Medulla oblongata (tissue), 1 donor: ENCODE measurements around the gene DYNC1LI1.
"Not testable (repeated sequence)": the region's sequence is repeated elsewhere in the genome, so short reads cannot be mapped to it uniquely, and the experiment has no call there.

Experiments used
- DNase-seq: peaks from one replicate; pipeline ENCODE4 v3.0.0-alpha.2; 2015; ENCODE audit errors: extremely low spot score

The DYNC1LI1 gene

GRCh38 chr3:32532434-32532833, 38.2 kb downstream of the DYNC1LI1 start:
- DNase-seq: no peak

DNA sequence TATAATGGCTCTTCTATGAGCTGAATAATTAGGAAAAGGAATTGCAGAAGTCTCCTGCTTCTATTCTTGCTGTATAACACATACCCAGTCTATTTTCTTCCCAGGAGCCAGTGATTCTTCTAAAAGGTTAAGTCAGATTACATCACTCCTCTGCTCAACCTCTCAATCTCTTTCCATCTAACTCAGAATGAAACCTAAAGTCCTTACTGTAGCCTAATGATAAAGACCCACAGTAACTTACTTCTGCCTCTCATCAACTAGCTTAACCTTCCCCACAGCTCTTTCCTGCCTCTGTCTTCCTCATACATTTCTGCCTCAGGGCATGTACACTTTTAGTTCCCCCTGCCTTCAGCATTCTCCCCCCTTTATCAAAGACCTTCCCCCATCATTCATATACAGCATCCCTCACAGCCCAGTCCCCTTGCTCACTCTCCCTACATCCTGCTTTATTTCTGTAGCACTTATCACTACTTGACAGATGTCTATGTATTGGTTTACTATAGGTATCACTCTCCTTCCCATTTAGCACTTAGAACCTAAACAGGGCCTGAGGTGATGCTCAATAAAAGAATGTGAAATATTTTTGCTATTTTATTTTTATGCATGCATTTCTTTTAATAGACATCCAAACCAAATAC, 39.5 kb downstream of the DYNC1LI1 start:
- peak; percentile 37 for DNase-seq

DNA sequence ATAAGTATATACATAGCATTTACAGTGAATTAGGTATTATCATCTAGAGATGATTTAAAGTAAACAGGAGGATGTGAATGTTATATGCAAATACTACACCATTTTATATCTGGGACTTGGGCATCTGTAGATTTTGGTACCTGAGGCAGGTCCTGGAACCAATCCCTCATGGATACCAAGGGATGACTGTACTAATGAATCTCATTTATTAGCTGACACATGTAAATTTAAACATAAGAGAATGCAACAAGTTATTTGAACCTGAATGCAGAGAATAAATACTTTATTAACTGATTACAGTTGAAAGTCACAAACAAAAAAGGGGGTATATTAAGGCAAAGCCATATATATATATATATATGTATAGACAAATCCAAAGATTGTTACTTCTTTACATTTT, 44.9 kb downstream of the DYNC1LI1 start:
- DNase-seq: no peak

DNA sequence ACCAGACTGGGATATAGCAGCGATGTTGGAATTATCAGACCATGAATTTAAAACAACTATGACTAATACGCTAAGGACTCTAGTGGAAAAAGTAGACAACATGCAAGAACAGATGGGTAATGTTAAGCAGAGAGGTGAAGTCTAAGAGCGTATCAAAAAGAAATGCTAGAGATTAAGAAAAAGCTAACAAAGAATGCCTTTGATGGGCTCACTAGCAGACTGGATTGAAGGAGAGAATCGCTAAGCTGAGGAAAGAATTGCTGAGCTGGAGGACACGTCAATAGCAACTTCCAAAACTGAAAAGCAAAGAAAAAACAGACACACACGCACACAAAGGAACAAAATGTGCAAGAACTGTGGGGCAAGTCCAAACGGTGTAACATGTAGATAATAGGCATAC, 48.0 kb downstream of the DYNC1LI1 start:
- DNase-seq: no peak

DNA sequence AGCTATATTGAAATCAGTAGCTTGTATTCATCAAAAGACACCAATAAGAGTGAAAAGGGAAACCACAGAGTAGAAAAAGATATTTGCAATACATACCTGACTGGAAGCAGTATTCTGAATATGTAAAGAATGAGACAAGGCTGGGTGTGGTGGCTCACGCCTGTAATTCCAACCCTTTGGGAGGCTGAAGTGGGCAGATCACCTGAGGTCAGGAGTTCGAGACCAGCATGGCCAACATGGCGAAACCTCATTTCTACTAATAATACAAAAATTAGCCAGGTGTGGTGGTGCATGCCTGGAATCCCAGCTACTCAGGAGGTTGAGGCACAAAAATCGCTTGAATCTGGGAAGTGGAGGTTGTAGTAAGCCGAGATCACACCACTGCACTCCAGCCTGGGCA, 51.7 kb downstream of the DYNC1LI1 start:
- DNase-seq: not testable (repeated sequence)

- DNase-seq: not testable (repeated sequence)
These were observed 53.9 kb downstream of the DYNC1LI1 start for GRCh38 chr3:32516751-32517150.

- no peak for DNase-seq
These were observed 59.7 kb downstream of the DYNC1LI1 start for GRCh38 chr3:32511005-32511404.

DNA sequence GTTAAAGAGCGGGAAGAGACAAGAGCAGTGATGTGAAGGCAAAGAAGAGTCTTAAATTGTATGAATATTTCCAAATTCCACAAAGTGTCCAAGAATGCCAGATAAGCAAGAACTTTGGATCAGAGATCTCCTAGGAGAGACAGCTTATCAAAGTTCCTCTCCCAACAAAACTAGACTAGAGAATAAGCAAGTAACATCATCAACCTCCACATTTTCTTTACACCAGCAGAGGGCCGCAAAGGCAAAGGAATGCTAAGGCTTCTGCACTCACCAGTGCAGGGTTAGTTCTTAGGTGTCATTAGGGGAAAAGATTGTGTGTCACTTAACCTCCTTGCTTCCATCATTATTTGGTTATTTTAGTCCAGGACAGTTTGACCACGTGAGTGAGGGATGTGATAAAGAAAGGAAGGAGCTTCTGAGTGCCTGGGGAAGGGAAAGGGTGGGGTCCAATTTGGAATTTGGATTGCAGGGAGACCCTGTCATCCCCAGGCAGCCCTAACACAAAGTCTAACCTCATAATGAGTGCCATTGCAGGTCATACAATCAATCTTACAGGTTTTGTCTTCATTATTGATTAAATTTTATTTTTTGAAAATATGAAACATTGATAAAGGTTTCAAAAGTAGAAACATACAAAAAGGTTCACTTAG, 60.5 kb downstream of the DYNC1LI1 start:
- peak; percentile 94 for DNase-seq

DNA sequence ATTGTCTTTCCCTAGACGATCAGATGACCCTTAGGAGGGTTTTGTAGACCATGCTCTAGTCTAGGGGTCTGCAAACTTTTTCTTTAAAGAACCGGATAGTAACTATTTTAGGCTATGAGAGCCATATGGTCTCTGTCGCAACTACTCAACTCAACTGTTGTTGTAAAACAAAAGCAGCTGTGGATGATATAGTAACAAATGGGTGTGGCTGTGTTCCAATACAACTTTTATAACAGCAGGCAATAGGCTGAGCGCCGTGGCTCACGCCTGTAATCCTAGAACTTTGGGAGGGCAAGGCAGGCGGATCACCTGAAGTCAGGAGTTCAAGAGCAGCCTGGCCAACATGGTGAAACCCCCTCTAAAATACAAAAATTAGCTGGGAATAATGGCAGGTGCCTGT, 61.9 kb downstream of the DYNC1LI1 start:
- DNase-seq: no peak

DNA sequence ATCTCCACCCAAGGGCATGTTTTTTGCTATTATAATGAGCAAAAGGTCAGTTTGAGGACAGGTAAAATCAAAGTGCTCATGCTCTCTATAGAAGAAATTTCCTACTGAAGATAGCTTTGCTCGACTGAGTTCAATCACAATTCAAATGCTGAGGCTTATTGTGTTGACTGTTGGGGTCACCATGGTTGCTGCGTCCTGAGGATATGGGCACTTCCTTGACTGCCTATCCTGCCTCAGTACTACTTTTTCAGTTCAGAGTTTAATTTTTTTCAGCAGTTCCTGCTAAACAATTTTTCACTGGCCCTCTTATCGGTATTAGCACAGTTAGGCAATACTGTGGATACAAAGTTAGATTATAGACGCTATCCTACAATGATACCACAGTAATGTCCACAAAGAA, 64.2 kb downstream of the DYNC1LI1 start:
- DNase-seq: no peak

- DNase-seq: no peak
These were observed 67.7 kb downstream of the DYNC1LI1 start for GRCh38 chr3:32502946-32503286.

DNA sequence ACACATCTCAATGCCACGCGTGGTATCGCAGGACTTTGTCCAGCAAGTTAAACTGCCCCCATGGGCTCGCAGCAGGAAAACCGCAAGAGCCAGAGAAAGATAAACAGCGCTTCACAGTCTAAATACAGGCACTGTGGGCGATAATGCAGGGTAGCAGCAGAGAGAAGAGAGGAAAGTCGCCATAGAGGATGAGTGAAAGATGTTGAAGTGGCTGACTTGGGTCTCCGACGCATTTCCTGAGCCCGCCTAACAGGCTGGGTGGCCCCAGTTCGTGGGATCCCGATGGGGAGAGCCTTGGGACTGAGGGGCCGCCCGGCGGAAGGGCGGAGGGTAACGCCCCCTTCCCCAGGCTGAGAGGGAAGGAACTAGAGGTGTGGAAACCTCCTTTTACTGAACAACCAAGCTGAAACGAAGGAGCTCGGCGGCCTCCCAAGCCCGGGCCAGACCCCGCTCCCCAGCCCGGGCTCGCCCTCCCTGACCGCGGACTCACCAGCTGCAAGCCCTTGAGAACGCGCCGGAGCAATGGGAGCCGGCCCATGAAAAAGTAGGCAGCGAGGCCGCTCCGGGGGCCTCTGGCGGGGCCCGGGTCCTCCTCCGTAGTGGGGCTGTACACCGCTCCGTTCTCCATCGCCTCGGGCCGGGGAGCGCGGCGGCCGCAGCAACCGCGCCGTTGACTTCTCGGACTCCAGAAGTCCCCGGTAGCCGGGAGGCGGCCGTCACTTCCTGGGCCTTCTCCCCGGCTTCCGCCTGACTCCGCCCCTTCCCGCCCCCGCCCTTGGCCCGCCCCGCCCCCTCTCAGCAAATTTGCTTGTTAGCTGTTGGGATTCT, 68.3 kb downstream of the DYNC1LI1 start, which contains the start of gene CMTM6:
CMTM6 (minus strand) TSS at position 735 of the 828 bp plus-strand sequence; CDS start at position 628, 107 bp downstream.
- DNase-seq: peak; percentile 88

DNA sequence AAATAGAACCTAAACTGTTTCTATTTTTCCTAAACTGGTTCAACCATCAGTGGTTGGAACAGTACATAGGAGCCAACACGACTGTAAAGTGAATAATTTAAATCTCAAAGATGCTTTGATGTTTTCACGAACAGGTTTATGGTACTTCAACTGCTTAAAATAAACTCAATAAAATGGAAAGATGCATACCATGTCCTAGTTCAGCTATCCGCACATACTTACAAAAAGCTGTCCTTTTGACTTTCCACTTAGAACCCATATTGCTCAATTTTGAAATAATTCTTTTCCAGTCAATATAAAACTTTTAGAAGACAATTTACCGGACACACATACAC, 68.9 kb downstream of the DYNC1LI1 start:
- DNase-seq: peak; percentile 16

DNA sequence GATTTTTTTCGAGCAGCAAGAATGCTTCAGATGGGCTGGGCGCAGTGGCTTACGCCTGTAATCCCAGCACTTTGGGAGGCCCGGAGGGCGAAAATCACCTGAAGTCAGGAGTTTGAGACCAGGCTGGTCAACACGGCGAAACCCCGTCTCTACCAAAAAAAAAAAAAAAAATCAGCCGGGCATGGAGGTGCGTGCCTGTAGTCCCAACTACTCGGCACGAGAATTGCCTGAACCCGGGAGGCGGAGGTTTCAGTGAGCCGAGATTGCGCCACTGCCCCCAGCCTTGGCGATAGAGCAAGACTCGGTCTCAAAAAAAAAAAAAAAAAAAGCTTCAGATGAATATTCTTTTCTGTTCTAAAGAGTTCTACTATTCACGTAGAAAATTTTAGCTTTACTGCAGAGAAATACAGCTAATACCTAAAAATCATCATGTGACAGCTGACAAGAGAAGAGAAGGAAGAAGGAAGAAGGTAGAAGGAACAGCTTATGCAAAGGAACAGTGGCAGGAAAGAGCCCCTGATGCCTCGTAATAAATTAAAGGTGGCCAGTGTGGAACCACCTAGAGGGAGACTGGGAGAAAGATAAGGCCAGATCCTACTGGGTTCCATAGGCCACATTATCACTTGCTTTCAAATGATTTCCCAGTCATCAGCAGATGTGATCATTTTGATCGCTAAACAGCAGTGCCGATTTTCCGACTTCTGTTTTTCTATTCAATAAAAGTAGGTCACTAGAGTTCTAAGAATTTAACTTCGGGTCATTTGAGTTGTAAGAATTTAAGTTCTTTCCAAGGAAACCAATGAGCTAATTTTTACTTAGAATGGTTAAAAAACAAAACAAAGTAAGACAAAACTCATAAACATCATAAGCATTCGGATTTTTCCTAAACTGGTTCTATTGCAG, 69.5 kb downstream of the DYNC1LI1 start:
- peak; percentile 24 for DNase-seq

DNA sequence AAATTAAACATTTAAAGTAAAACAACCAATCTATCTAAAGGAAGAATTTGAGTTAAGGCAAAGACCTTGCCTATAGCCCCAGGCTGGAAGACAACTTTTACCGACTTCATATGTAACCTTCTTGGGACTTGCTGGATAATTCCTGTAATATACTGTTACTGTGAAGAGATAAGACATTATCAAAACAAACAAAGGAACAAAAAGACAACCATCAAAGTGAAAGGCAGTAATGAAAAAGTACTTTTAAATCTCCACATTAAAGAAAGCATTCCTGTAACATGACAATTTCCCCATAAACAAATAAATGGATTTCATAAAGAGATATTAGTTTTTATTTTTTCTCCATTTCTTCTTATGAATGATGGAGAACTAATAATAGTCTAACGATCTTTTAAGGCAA, 70.4 kb downstream of the DYNC1LI1 start:
- DNase-seq: no peak

- DNase-seq: no peak
These were observed 71.1 kb downstream of the DYNC1LI1 start for GRCh38 chr3:32499585-32499984.

GRCh38 chr3:32498992-32499391, 71.7 kb downstream of the DYNC1LI1 start:
- DNase-seq: no peak

- DNase-seq: peak; percentile 24
These were observed 72.4 kb downstream of the DYNC1LI1 start for GRCh38 chr3:32498252-32498651.

DNA sequence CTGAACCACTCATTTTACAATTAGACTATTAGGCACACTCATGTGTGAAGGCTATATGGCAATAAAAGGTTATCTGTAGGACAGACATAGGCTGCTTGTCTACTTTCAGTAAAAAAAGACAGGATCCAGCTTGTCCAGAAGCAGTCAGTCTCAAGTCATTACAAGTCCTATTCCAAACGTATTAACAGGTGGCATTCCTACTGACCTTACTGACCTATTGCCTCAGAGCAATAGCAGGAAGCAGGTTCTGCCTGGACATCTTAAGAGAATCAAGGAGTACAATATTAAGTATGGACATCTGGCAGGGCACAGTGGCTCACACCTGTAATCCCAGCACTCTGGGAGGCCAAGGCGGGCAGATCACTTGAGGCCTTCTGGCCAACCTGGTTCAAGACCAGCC, 75.0 kb downstream of the DYNC1LI1 start:
- DNase-seq: no peak

- no peak for DNase-seq
These were observed 75.6 kb downstream of the DYNC1LI1 start for GRCh38 chr3:32495085-32495484.

DNA sequence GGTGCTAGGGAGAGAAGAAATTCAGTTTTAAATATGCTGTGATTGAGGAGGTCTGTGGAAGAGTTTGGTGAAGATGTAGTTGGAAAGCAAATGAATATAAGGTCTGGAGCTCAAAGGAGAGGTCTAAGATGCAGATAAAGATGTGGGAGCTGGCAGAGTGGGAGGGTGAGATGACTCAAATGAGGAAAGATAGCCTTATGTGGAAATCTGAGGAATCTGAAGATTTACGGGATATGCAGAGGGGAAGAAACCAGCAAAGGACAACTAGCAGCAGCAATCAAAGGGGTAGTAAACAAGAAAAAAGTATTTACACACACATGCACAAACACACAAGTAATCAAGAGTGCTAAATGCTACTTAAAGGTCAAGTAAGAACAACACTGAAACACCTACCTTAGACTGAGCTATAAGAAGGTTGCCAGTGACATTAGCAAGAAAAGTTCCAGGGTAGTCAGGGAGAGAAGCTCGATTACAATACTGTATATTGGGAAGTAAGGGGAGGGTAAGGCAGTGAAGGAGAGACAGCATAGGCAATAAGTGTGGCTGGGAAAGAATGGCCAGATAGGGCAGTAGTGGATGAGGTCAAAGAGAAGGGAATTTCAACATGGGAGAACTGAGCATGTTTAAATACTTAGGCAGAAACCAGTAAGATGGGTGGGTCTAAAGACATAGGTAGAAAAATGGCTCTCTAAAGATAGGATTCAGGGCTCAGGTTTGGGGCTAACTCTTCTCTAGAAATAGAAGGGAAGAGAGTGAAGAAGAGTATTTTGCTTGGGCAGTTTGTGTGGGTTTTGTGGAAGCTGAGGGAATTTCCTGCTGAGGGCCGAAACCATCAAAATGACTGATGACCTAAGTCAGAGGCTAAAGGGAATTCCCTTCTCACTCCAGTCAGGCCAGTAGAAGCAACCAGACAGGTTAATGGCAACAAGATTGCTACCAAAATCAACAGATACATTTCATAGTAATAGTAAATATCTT, 76.9 kb downstream of the DYNC1LI1 start:
- DNase-seq: no peak
